CD14-positive monocyte (primary cell): ENCODE data around the gene PHPT1. TPM values are rescaled to one million over a fixed set of nuclear protein-coding genes. Genes with fewer than 3 reads are reported as not detected.
"Not testable (repeated sequence)": the region's sequence is repeated elsewhere in the genome, so short reads cannot be mapped to it uniquely, and the experiment has no call there.

Source experiments
- DNase-seq, 3 donors: peaks; one replicate each; pipeline ENCODE4 v3.0.0-alpha.2; 2011 to 2022
- H2AFZ ChIP-seq: 2 replicates; pipeline ENCODE4 v1.6.0; 2012; ENCODE audit warnings: mild to moderate bottlenecking, low read depth, low read length, inconsistent platforms; ENCODE audit not compliant: insufficient read depth, poor library complexity, severe bottlenecking
- H3K27ac ChIP-seq, 2 donors: 1 replicate in 1 of 2; 2 replicates in 1 of 2; pipeline ENCODE4 v1.5.1; 2012 to 2013; ENCODE audit warnings: low read length in 2 of 2, control low read depth in 1 of 2, inconsistent platforms in 1 of 2, low read depth in 1 of 2, mild to moderate bottlenecking in 1 of 2
- H3K27me3 ChIP-seq, 2 donors: one replicate each; pipeline versions ENCODE4 v1.6.0 to v1.6.1; 2011 to 2013; ENCODE audit warnings: low read length in 2 of 2; ENCODE audit not compliant: control insufficient read depth in 2 of 2, insufficient read depth in 2 of 2
- H3K36me3 ChIP-seq, 2 donors: replicated peaks in 1 of 2; 1 replicate in 1 of 2; 2 replicates in 1 of 2; pipeline versions ENCODE4 v1.5.1 to v1.6.1; 2012 to 2013; ENCODE audit warnings: low read length in 2 of 2, control low read depth in 1 of 2, inconsistent platforms in 1 of 2, mild to moderate bottlenecking in 1 of 2; ENCODE audit not compliant: insufficient read depth in 2 of 2, control insufficient read depth in 1 of 2
- H3K4me1 ChIP-seq, 2 donors: 1 replicate in 1 of 2; 2 replicates in 1 of 2; pipeline versions ENCODE4 v1.5.1 to v1.6.1; 2012 to 2013; ENCODE audit warnings: low read length in 2 of 2, control low read depth in 1 of 2, inconsistent platforms in 1 of 2, mild to moderate bottlenecking in 1 of 2, moderate library complexity in 1 of 2; ENCODE audit not compliant: insufficient read depth in 2 of 2, control insufficient read depth in 1 of 2
- H3K4me2 ChIP-seq: replicated peaks from 2 replicates; pipeline ENCODE3; 2012; ENCODE audit warnings: low read length, moderate library complexity, mild to moderate bottlenecking; ENCODE audit not compliant: poor library complexity, severe bottlenecking; ENCODE audit errors: extremely low read depth
- H3K4me3 ChIP-seq, 3 experiments: fragments of 200-600 bp in 1 of 3; sonication (generic) in 1 of 3; replicated peaks in 1 of 3; 1 replicate in 2 of 3; 2 replicates in 1 of 3; pipeline ENCODE4 v1.5.1; 2011 to 2013; ENCODE audit warnings: low read length in 3 of 3, mild to moderate bottlenecking in 3 of 3, control low read depth in 2 of 3, low read depth in 2 of 3, inconsistent platforms in 1 of 3, moderate library complexity in 1 of 3
- H3K79me2 ChIP-seq: 2 replicates; pipeline ENCODE4 v1.6.0; 2012; ENCODE audit warnings: mild to moderate bottlenecking, control low read depth, inconsistent platforms, low read length, moderate library complexity; ENCODE audit not compliant: insufficient read depth
- H3K9ac ChIP-seq: 2 replicates; pipeline ENCODE4 v1.6.0; 2017; ENCODE audit warnings: low read length, mild to moderate bottlenecking; ENCODE audit not compliant: insufficient read depth, poor library complexity, severe bottlenecking
- H3K9me3 ChIP-seq, 2 donors: replicated peaks in 1 of 2; 1 replicate in 1 of 2; 2 replicates in 1 of 2; pipeline versions ENCODE4 v1.5.1 to v1.6.1; 2012 to 2013; ENCODE audit warnings: low read length in 2 of 2, control low read depth in 1 of 2; ENCODE audit not compliant: control insufficient read depth in 1 of 2, insufficient read depth in 1 of 2
- H4K20me1 ChIP-seq: 2 replicates; pipeline ENCODE4 v1.6.0; 2012; ENCODE audit warnings: mild to moderate bottlenecking, low read length, control low read depth, moderate library complexity; ENCODE audit not compliant: insufficient read depth
- H3K27ac Mint-ChIP-seq, 7 donors: one replicate each; pipeline ENCODE4 v1.8.0; 2020; ENCODE audit warnings: mild to moderate bottlenecking in 7 of 7, mixed read lengths in 7 of 7, moderate library complexity in 6 of 7, inconsistent platforms in 2 of 7
- H3K27me3 Mint-ChIP-seq, 3 donors: one replicate each; pipeline ENCODE4 v1.8.0; 2021 to 2022; ENCODE audit warnings: low read depth in 3 of 3, mild to moderate bottlenecking in 3 of 3, mixed read lengths in 3 of 3, moderate library complexity in 3 of 3, inconsistent platforms in 1 of 3
- H3K36me3 Mint-ChIP-seq, 2 donors: one replicate each; pipeline ENCODE4 v1.8.0; 2020; ENCODE audit warnings: mixed read lengths in 2 of 2, inconsistent platforms in 1 of 2, mild to moderate bottlenecking in 1 of 2
- H3K4me1 Mint-ChIP-seq: one replicate; pipeline ENCODE4 v1.8.0; 2020; ENCODE audit warnings: mild to moderate bottlenecking, mixed read lengths
- H3K4me3 Mint-ChIP-seq, 2 donors: one replicate each; pipeline ENCODE4 v1.8.0; 2020; ENCODE audit warnings: mild to moderate bottlenecking in 2 of 2, mixed read lengths in 2 of 2, moderate library complexity in 1 of 2
- H3K9me3 Mint-ChIP-seq, 7 donors: one replicate each; pipeline ENCODE4 v1.8.0; 2020 to 2022; ENCODE audit warnings: mixed read lengths in 7 of 7, mild to moderate bottlenecking in 6 of 7, moderate library complexity in 6 of 7, inconsistent platforms in 2 of 7
- WGBS: methylation state at CpG from one replicate; pipeline ENCODE4 v1.1.5; 2013; ENCODE audit warnings: missing lambda C conversion rate; ENCODE audit not compliant: insufficient coverage; 5-methylcytosine and 5-hydroxymethylcytosine counted together
- intact Hi-C, 2 donors: fragments of 100-400 bp; cut with micrococcal nuclease; formaldehyde crosslinking; loops; one replicate each; pipeline versions ENCODE4 v1.15.0 to v1.15.1; 2023
- polyA plus RNA-seq, 3 donors: library from polyadenylated mRNA; depleted of rRNA in 1 of 3; unstranded in 2 of 3; stranded (reverse) in 1 of 3; fragments of 300-500 nt in 2 of 3; fragments of >200 nt in 1 of 3; fragmentation: Illumina TruSeq in 2 of 3; gene quantifications; 1 replicate in 2 of 3; 2 replicates in 1 of 3; pipeline ENCODE4 v1.2.3, GENCODE V29; 2012 to 2021
- TF ChIP-seq, protein P1 (sequence below): fragments of 200-600 bp; IDR thresholded peaks from one replicate; pipeline ENCODE4 v1.8.0; 2022; ENCODE audit warnings: antibody characterized with exemption, mild to moderate bottlenecking

The PHPT1 gene
- polyA plus RNA-seq, 3 donors, result 70.0 to 163 (median 94.3) TPM

DNA sequence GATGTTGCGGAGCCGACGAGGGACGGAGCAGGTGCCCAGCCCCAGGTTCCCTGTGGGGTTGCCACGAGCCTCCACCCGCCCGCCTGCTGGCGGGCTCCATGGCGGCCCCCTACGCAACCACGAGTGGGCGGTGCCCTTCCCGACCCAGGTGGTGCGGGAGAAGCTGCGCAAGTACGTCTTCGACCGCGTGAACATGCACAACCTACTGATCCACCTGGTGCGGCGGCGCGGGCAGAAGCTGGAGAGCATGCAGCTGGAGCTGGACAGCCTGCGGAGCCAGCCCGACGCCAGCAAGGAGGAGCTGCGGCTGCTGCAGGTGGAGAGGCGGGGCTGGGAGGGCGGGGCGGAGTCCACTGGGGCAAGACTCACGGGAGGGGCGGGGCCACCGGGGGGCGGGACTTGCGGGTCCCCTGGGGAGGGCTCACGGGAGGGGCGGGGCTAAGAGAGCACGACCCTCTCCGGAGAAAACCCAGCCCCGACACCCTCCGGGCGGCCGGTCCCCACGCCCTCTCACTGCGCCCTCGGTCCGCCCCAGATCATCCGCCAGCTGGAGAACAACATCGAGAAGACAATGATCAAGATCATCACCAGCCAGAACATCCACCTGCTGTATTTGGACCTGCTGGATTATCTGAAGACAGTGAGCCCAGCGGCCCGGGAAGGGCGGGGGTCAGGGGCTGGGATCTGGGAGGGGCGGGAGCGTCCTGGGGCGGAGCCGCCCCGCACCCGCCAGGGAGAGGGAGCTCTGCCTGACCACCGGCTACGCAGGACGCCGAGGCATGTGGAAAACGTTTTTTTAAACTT, 49.2 kb upstream of the PHPT1 start:
- Mint-ChIP-seq H3K27ac (no peak overlapping the region), H3K4me1 (peaks cover 22% of the 10 kb centered on the region), H3K27me3 (peaks cover 66 to 82% (median 72%) of the 10 kb centered on the region in 3 donors), H3K36me3 (peaks cover 8 to 10% of the 10 kb centered on the region in 2 donors), H3K4me3 (peak overlapping the region; percentile 61 to 86), H3K9me3 (peaks cover 0 to 18% (median 3%) of the 10 kb centered on the region in 7 donors)
- Histone ChIP-seq H3K9ac (no peak overlapping the region), H3K36me3 (no peaks in the 10 kb centered on the region), H3K4me2 (peak overlapping the region; percentile 79), H3K27ac (no peak overlapping the region), H4K20me1 (peaks cover 7% of the 10 kb centered on the region), H3K79me2 (no peaks in the 10 kb centered on the region), H3K4me1 (peaks cover 18 to 26% of the 10 kb centered on the region in 2 donors), H3K27me3 (peaks cover 34 to 66% of the 10 kb centered on the region in 2 donors), H3K4me3 (peak overlapping the region; percentile 5 to 70 (median 33)), H3K9me3 (no peaks in the 10 kb centered on the region), H2AFZ (no peak overlapping the region)
- DNase-seq, result peak; percentile 19 to 37 (median 32)
- TF ChIP-seq, protein P1, sequence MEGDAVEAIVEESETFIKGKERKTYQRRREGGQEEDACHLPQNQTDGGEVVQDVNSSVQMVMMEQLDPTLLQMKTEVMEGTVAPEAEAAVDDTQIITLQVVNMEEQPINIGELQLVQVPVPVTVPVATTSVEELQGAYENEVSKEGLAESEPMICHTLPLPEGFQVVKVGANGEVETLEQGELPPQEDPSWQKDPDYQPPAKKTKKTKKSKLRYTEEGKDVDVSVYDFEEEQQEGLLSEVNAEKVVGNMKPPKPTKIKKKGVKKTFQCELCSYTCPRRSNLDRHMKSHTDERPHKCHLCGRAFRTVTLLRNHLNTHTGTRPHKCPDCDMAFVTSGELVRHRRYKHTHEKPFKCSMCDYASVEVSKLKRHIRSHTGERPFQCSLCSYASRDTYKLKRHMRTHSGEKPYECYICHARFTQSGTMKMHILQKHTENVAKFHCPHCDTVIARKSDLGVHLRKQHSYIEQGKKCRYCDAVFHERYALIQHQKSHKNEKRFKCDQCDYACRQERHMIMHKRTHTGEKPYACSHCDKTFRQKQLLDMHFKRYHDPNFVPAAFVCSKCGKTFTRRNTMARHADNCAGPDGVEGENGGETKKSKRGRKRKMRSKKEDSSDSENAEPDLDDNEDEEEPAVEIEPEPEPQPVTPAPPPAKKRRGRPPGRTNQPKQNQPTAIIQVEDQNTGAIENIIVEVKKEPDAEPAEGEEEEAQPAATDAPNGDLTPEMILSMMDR, result no peak
- intact Hi-C loops, result loop anchor here in 1 of 2 donors (10.0 kb wide), 1 partner anchor 145 kb away; the partner anchor contains the start of genes C8G and FBXW5
- 0% methylated on average over 53 of the region's 63 CpGs for WGBS

DNA sequence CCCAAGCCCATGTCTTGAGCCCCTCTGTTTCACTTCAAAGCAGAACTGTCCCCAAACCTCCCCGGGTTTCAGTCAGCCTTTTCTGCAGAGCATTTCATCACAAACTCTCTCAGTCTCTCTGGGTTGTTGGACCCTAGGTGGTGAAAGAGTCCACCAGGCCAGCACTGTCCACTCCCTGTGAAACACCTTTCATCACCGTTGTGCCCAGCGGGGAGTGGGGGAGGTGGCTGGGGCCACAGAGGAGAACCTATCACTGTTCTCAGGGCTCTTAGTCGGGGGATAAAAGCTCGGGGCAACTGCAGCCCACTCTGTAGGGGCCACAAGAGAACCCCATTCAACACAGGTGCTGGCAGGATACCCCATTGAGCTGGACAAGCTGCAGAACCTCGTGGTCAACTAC, 46.9 kb upstream of the PHPT1 start:
- Histone ChIP-seq H4K20me1 (peaks cover 7% of the 10 kb centered on the region), H3K9ac (no peak overlapping the region), H3K27me3 (peaks cover 34 to 48% of the 10 kb centered on the region in 2 donors), H3K9me3 (no peaks in the 10 kb centered on the region), H3K4me1 (peaks cover 23 to 33% of the 10 kb centered on the region in 2 donors), H3K79me2 (no peaks in the 10 kb centered on the region), H3K36me3 (no peaks in the 10 kb centered on the region), H2AFZ (no peak overlapping the region), H3K27ac (no peak overlapping the region), H3K4me2 (no peak overlapping the region), H3K4me3 (no peak overlapping the region)
- Mint-ChIP-seq H3K9me3 (peaks cover 0 to 16% (median 2%) of the 10 kb centered on the region in 7 donors), H3K36me3 (peaks cover 13 to 17% of the 10 kb centered on the region in 2 donors), H3K4me1 (peaks cover 28% of the 10 kb centered on the region), H3K27me3 (peaks cover 48 to 60% (median 51%) of the 10 kb centered on the region in 3 donors), H3K27ac (no peak overlapping the region), H3K4me3 (peak overlapping the region in 1 of 2 donors; percentile 86)
- DNase-seq, result no peak
- WGBS, result 94% methylated on average over 4 of the region's 6 CpGs
- TF ChIP-seq, protein P1, result no peak
- intact Hi-C loops, result loop anchor here in 1 of 2 donors (10.0 kb wide), 1 partner anchor 142 kb away; the partner anchor contains the start of genes C8G and FBXW5

DNA sequence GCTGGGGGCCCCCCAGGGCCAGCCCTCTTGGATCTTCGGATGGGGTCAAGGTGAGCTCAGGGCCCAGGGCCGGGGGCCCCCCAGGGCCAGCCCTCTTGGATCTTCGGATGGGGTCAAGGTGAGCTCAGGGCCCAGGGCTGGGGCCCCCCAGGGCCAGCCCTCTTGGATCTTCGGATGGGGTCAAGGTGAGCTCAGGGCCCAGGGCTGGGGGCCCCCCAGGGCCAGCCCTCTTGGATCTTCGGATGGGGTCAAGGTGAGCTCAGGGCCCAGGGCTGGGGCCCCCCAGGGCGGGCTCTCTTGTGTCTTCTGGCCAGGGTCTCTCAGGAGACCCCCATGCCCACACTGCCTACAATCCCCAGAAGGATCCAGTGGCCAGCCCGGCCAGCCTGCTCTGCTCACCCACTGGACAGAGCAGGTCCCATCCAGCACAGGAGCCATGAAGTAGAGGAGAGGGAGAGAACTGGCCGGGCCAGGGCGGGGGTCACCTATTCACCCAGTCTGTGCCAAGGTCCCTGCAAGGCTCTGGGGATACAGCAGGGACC, 46.1 kb upstream of the PHPT1 start:
- H2AFZ ChIP-seq, H3K9me3 ChIP-seq, H3K79me2 ChIP-seq, H3K4me3 ChIP-seq, H3K4me3 Mint-ChIP-seq, H3K27ac Mint-ChIP-seq, H3K36me3 ChIP-seq, H3K9ac ChIP-seq, H4K20me1 ChIP-seq, H3K4me2 ChIP-seq, DNase-seq, H3K27ac ChIP-seq: not testable (repeated sequence)
- Histone ChIP-seq H3K27me3 (peaks cover 32 to 43% of the 10 kb centered on the region in 2 donors), H3K4me1 (peaks cover 23 to 35% of the 10 kb centered on the region in 2 donors)
- peaks cover 42 to 52% (median 43%) of the 10 kb centered on the region in 3 donors for H3K27me3 Mint-ChIP-seq
- peaks cover 0 to 14% (median 1%) of the 10 kb centered on the region in 7 donors for H3K9me3 Mint-ChIP-seq
- intact Hi-C loops, result loop anchor here in 1 of 2 donors (10.0 kb wide), 1 partner anchor 142 kb away; the partner anchor contains the start of genes C8G and FBXW5
- H3K4me1 Mint-ChIP-seq, result peaks cover 28% of the 10 kb centered on the region
- 82% methylated on average over 2 of the region's 9 CpGs for WGBS
- peaks cover 13 to 17% of the 10 kb centered on the region in 2 donors for H3K36me3 Mint-ChIP-seq
